Kidney epithelial cell (primary cell): ENCODE data around the gene PLXDC1. TPM values are rescaled to one million over a fixed set of nuclear protein-coding genes. Genes with fewer than 3 reads are reported as not detected.
A peak's percentile ranks its signal among the peaks of the same experiment; 100 is the strongest.

Experiments
- DNase-seq: peaks from one replicate; pipeline ENCODE4 v3.0.0-alpha.2; 2010; ENCODE audit warnings: low read depth
- H3K27me3 ChIP-seq: 2 replicates; pipeline ENCODE4 v1.6.0; 2011; ENCODE audit warnings: low read length; ENCODE audit not compliant: control insufficient read depth, insufficient read depth
- H3K36me3 ChIP-seq: 2 replicates; pipeline ENCODE4 v1.5.1; 2011; ENCODE audit warnings: low read length; ENCODE audit not compliant: control insufficient read depth, insufficient read depth
- H3K4me3 ChIP-seq: 2 replicates; pipeline ENCODE4 v1.5.1; 2011; ENCODE audit warnings: low read depth, mild to moderate bottlenecking, control low read depth, low read length
- total RNA-seq: library from RNA; depleted of rRNA; stranded (reverse); fragments of >200 nt; gene quantifications from 2 replicates; pipeline ENCODE4 v1.2.3, GENCODE V29; 2015
- TF ChIP-seq, protein P1 (sequence below): IDR thresholded peaks from 2 replicates; pipeline ENCODE4 v1.5.1; 2011; ENCODE audit warnings: mild to moderate bottlenecking, moderate library complexity, low read length, control low read depth, inconsistent platforms; ENCODE audit not compliant: insufficient read depth, poor library complexity, severe bottlenecking

Gene PLXDC1
- total RNA-seq, 1 donor from 2014 or later, result 0.67 TPM

DNA sequence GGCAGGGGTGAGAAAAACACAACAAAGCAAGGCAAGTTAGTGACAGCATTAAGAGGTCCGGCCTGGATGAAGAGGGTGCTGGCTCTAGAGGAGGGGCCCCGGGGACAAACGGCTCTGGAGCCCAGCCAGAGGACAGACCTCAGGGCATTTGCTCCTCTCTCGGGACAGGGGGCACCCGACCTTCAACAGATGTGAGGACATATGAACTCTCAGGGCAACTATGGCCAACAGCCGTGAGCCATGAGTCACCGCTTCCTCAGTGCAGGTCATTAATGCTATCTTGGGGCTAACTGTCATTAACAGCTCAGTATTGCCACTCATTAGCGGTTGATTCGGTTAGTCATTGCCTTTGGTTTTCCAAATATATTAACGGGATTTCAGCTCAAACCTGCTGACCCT is 24.3 kb upstream of the PLXDC1 start:
- no peak for DNase-seq

DNA sequence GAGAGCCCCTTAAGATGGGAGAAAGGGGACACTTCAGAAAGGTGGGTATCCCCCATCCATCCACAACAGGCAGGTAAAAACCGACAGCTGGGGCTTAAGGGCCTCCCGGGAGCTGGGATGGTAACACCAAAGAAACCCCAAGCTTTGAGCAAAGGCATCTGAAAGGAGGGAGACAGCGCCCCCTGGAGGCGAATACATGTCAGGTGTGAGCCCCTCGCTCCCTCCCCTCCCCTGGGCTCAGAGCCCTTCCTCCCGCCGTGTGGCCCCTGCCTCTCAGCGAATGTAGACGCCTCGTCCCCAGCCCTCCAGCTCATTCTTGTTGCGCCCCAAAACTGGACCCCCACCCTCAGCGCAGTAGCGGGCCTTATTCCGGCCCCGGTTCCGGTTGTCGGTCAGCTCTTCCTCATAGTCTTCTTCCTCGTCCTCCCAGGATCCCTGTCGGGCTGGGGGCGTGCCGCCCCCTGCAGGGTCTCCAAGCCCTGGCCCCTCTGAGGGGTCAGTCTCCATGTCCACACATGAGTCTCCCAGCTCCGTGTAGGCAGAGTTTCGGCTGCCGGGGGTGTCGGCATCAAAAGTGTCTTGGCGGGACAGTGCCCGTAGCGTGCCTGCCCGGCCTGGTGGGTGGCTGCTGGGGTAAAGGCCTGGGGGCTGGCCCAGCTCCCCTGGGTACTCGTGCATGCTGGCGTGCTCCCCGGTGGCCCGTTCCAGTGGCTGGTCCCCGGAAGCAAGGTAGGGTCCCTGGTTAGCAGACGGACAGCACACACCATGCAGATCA is 23.7 kb upstream of the PLXDC1 start:
- Histone ChIP-seq H3K27me3 (no peaks in the 10 kb centered on the region), H3K4me3 (no peak overlapping the region), H3K36me3 (peaks cover 2% of the 10 kb centered on the region)
- TF ChIP-seq, protein P1, sequence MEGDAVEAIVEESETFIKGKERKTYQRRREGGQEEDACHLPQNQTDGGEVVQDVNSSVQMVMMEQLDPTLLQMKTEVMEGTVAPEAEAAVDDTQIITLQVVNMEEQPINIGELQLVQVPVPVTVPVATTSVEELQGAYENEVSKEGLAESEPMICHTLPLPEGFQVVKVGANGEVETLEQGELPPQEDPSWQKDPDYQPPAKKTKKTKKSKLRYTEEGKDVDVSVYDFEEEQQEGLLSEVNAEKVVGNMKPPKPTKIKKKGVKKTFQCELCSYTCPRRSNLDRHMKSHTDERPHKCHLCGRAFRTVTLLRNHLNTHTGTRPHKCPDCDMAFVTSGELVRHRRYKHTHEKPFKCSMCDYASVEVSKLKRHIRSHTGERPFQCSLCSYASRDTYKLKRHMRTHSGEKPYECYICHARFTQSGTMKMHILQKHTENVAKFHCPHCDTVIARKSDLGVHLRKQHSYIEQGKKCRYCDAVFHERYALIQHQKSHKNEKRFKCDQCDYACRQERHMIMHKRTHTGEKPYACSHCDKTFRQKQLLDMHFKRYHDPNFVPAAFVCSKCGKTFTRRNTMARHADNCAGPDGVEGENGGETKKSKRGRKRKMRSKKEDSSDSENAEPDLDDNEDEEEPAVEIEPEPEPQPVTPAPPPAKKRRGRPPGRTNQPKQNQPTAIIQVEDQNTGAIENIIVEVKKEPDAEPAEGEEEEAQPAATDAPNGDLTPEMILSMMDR, result peak; percentile 78
- no peak for DNase-seq

More for the DNA sequence above, 24.3 kb upstream of the PLXDC1 start:
- peaks cover 2% of the 10 kb centered on the region for H3K36me3 ChIP-seq
- no peak overlapping the region for H3K4me3 ChIP-seq
- H3K27me3 ChIP-seq, result no peaks in the 10 kb centered on the region
- TF ChIP-seq, protein P1, result no peak

DNA sequence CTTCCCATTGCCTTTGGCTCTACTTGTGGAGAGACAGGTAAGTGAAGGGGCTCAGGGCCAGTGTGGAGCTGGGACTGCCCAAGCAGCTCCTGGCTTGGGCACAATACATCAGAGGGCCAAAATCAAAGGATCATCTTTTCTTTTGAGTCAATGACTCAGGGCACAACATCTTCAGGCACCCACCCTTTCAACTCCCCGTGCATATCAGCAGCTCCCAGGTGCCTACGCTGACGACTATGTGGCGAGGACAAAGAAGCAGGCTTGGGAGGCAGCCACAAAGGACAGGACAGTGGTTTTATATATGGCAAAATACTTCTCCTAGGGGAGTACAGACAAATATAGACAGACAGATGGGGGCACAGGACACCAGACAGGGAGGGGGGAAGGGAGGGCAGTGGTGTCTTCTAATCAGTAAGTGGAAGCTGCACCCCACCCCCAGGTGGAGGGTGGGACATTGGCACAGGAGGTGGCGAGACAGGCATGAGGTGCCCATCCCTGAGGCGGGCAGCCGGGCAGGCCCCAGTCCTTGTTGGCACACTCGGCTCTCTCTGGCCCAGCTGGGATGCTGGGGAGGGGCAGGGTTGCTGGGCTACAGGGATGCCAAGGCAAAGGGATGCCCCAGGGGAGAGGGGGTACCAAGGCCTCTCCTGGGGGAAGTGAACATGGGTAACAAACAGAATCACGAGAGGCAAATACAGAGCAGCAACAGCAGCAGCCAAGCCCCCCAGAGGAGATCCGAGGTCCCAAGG is 22.3 kb upstream of the PLXDC1 start:
- no peak for DNase-seq

DNA sequence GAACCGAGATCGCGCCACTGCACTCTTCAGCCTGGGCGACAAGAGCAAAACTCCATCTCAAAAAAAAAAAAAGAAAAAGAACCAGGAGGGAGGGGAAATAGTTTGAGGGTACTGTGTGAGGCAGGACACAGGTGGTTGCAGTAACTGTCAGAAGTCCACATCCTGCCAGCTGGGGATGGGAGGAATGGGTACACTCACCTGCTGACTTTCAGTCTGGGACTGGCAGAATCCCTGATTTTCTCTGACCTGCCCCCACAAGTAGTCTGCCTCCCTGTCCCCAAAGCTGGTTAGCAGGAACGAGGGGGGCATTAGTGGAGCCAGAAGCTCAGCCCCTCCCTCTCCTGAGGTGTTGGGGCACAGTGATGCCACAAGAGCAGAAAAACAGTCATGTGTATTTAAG is 21.6 kb upstream of the PLXDC1 start:
- Histone ChIP-seq H3K4me3 (no peak overlapping the region), H3K27me3 (peaks cover 4% of the 10 kb centered on the region), H3K36me3 (peaks cover 2% of the 10 kb centered on the region)
- no peak for DNase-seq
- TF ChIP-seq, protein P1, result no peak

More for the DNA sequence above, 22.3 kb upstream of the PLXDC1 start:
- no peak overlapping the region for H3K4me3 ChIP-seq
- H3K27me3 ChIP-seq, result peaks cover 2% of the 10 kb centered on the region
- peaks cover 2% of the 10 kb centered on the region for H3K36me3 ChIP-seq
- TF ChIP-seq, protein P1, result no peak

DNA sequence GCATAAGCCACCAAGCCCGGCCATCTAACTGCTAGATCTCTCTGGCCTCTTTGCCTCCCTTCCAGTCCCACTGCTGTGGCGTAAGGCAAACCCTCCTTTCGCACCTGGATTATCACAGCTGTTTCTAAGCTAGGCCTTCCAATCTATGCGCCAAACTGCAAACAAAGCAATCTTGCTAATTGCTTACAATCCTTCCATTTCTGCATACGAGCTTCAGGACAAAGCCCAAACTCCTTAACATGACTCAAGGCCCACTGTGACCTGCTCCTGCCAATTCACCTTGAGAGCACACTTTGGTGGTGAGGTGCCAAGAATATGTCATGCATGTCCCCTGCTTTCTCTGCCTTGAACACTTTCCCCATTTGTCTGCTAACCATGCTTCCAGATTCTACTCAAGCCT is 20.5 kb upstream of the PLXDC1 start:
- H3K4me3 ChIP-seq, result no peak overlapping the region
- TF ChIP-seq, protein P1, result no peak
- DNase-seq, result no peak
- no peaks in the 10 kb centered on the region for H3K36me3 ChIP-seq
- H3K27me3 ChIP-seq, result peaks cover 11% of the 10 kb centered on the region

DNA sequence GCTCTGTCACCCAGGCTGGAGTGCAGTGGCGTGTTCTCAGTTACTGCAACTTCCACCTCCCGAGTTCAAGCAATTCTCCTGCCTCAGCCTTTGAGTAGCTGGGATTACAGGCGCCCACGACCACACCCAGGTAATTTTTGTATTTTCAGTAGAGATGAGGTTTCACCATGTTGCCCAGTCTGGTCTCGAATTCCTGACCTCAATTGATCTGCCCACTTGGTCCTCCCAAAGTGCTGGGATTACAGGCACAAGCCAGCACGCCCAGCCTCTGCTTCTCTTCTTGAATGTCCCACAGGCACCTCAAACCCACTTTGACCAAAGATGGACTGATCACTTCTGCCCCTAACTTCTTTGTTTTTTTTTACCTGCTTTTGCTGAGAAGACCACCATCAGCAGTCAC is 19.1 kb upstream of the PLXDC1 start:
- H3K4me3 ChIP-seq, result no peak overlapping the region
- DNase-seq, result no peak
- TF ChIP-seq, protein P1, result no peak
- H3K27me3 ChIP-seq, result peaks cover 25% of the 10 kb centered on the region
- no peaks in the 10 kb centered on the region for H3K36me3 ChIP-seq
